MM.1S (cell line): Measurements from ENCODE around the gene SPESP1.

Source experiments
- DNase-seq: peaks from one replicate; pipeline ENCODE4 v3.0.0-alpha.2; 2015
- H2AFZ ChIP-seq: fragments of 300-600 bp; sonication (generic); 2 replicates; pipeline ENCODE4 v1.6.0; 2016; ENCODE audit warnings: antibody characterized with exemption, low read length
- H3F3A ChIP-seq: fragments of 300-600 bp; sonication (generic); 2 replicates; pipeline ENCODE4 v1.6.1; 2016; ENCODE audit warnings: mild to moderate bottlenecking, antibody characterized with exemption, low read length, moderate library complexity, mixed read lengths; ENCODE audit not compliant: insufficient read depth
- H3K27ac ChIP-seq: fragments of 300-600 bp; sonication (generic); 2 replicates; pipeline ENCODE4 v1.5.1; 2016; ENCODE audit warnings: mild to moderate bottlenecking, low read length
- H3K27me3 ChIP-seq: fragments of 300-600 bp; sonication (generic); replicated peaks from 2 replicates; pipeline ENCODE4 v1.6.0; 2016; ENCODE audit warnings: low read length; ENCODE audit not compliant: insufficient read depth
- H3K36me3 ChIP-seq: fragments of 300-600 bp; sonication (generic); replicated peaks from 2 replicates; pipeline ENCODE4 v1.6.1; 2016; ENCODE audit warnings: mild to moderate bottlenecking, low read length, mixed read lengths; ENCODE audit not compliant: insufficient read depth
- H3K4me1 ChIP-seq: fragments of 300-600 bp; sonication (generic); 2 replicates; pipeline ENCODE4 v1.6.1; 2016; ENCODE audit warnings: low read length, mixed read lengths
- H3K4me2 ChIP-seq: fragments of 300-600 bp; sonication (generic); 2 replicates; pipeline ENCODE4 v1.6.0; 2016; ENCODE audit warnings: low read depth, low read length
- H3K4me3 ChIP-seq: fragments of 300-600 bp; sonication (generic); 2 replicates; pipeline ENCODE4 v1.5.1; 2016; ENCODE audit warnings: low read length, mixed read lengths
- H3K79me2 ChIP-seq: fragments of 300-600 bp; sonication (generic); 2 replicates; pipeline ENCODE4 v1.6.1; 2016; ENCODE audit warnings: mixed run types, low read length, mixed read lengths
- H3K9ac ChIP-seq: fragments of 300-600 bp; sonication (generic); 2 replicates; pipeline ENCODE4 v1.6.1; 2016; ENCODE audit warnings: low read length, mixed read lengths
- H3K9me2 ChIP-seq: fragments of 300-600 bp; sonication (generic); replicated peaks from 2 replicates; pipeline ENCODE4 v1.6.1; 2016; ENCODE audit warnings: mild to moderate bottlenecking, low read length, mixed read lengths; ENCODE audit not compliant: insufficient read depth
- H3K9me3 ChIP-seq: fragments of 300-600 bp; sonication (generic); replicated peaks from 2 replicates; pipeline ENCODE4 v1.6.1; 2016; ENCODE audit warnings: mild to moderate bottlenecking, low read length, mixed read lengths; ENCODE audit not compliant: insufficient read depth
- H4K20me1 ChIP-seq: fragments of 300-600 bp; sonication (generic); 2 replicates; pipeline ENCODE4 v1.6.1; 2016; ENCODE audit warnings: mild to moderate bottlenecking, low read length, moderate library complexity, mixed read lengths; ENCODE audit not compliant: insufficient read depth
- CTCF ChIP-seq: fragments of 300-600 bp; sonication (generic); IDR thresholded peaks from 2 replicates; pipeline ENCODE4 v1.5.1; 2016; ENCODE audit warnings: antibody characterized with exemption, low read length, mixed read lengths
- EZH2 ChIP-seq: fragments of 300-600 bp; sonication (generic); optimal IDR thresholded peaks from 2 replicates; pipeline ENCODE3; 2017; ENCODE audit warnings: low read depth, mild to moderate bottlenecking, antibody characterized with exemption, low read length, mixed read lengths
- EZH2phosphoT487 ChIP-seq: fragments of 300-600 bp; sonication (generic); IDR thresholded peaks from 2 replicates; pipeline ENCODE4 v1.6.1; 2018; ENCODE audit warnings: antibody characterized with exemption, low read length

The SPESP1 gene

DNA sequence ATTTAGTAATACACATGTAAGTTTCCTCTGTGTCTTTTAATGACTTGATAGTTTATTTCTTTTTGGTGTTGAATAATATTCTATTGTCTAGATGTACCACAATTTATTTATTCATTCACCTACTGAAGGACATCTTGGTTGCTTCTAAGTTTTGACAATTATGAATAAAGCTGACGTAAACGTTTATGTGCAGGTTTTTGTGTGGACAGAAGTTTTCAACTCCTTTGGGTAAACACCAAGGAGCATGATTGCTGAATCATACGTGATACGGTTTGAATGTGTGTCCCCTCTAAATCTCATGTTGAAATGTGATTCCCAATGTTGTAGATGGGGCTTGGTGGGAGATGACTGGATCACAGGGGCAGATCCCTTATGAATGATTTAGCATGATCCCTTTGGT, 21.5 kb downstream of the SPESP1 start:
- H3K27ac ChIP-seq = no peak overlapping the region
- H3K36me3 ChIP-seq = no peaks in the 10 kb centered on the region
- no peaks in the 10 kb centered on the region for H3K79me2 ChIP-seq
- H3F3A ChIP-seq = no peaks in the 10 kb centered on the region
- no peak overlapping the region for H3K9ac ChIP-seq
- no peaks in the 10 kb centered on the region for H3K9me2 ChIP-seq
- no peak for DNase-seq
- H3K9me3 ChIP-seq = no peaks in the 10 kb centered on the region; the same call in 1 of the 2 replicates
- H3K27me3 ChIP-seq = no peaks in the 10 kb centered on the region; the same call in 1 of the 2 replicates
- H4K20me1 ChIP-seq = no peaks in the 10 kb centered on the region
- no peak for TF ChIP-seq EZH2
- no peak for TF ChIP-seq CTCF
- TF ChIP-seq EZH2phosphoT487 = no peak
- no peaks in the 10 kb centered on the region for H3K4me1 ChIP-seq
- H3K4me2 ChIP-seq = no peak overlapping the region
- no peak overlapping the region for H3K4me3 ChIP-seq
- H2AFZ ChIP-seq = no peak overlapping the region

DNA sequence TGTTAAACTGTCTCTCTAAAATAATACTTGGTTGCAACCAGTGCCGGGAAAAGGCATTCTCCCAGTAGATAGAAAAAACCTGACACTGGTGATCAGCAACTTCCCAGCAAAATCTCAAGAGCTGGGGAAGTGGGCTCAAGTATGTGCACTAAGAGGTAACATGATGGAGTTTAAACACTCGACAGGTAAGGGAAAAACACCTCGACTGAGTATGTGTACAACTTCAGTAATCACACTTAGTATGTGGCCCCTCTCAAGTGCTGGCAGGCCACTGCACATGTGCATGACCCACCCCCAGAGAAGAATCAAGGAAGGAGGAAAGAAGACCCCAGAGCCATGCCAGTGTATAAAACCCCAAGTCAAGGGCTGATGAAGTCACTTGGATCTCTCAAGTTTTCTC, 27.4 kb downstream of the SPESP1 start:
- no peaks in the 10 kb centered on the region; the same call in 1 of the 2 replicates for H3K9me3 ChIP-seq
- H3K9ac ChIP-seq = no peak overlapping the region
- TF ChIP-seq EZH2phosphoT487 (no peak), EZH2 (no peak), CTCF (no peak)
- H3K4me3 ChIP-seq = no peak overlapping the region
- H3K4me1 ChIP-seq = no peaks in the 10 kb centered on the region
- no peaks in the 10 kb centered on the region for H3K79me2 ChIP-seq
- H3F3A ChIP-seq = no peaks in the 10 kb centered on the region
- H3K27ac ChIP-seq = no peak overlapping the region
- no peak overlapping the region for H2AFZ ChIP-seq
- no peak overlapping the region for H3K4me2 ChIP-seq
- no peaks in the 10 kb centered on the region for H4K20me1 ChIP-seq
- H3K36me3 ChIP-seq = no peaks in the 10 kb centered on the region
- no peak for DNase-seq
- H3K9me2 ChIP-seq = no peaks in the 10 kb centered on the region; the same call in 1 of the 2 replicates
- no peaks in the 10 kb centered on the region for H3K27me3 ChIP-seq

DNA sequence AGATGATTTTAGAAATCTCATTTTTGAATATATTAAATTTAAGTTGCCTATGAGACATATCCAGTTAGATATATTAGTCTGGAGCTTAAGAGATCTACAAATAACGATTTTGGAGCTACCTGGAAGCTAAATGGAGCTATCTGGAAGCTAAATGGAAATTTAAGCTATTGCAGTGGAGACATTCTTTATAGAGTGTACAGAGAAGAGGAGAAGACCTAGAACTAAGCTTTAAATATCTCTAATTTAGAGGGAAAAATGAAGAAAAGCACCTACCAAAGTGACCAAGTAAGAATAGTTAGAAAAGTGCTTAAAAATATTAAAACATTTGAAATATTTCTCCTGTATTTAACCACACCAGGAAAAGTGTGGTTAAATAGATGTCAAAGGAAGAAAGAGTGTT, 28.3 kb downstream of the SPESP1 start:
- Histone ChIP-seq H3K9me3 (no peaks in the 10 kb centered on the region; the same call in 1 of the 2 replicates), H3K9ac (no peak overlapping the region), H3F3A (no peaks in the 10 kb centered on the region), H2AFZ (no peak overlapping the region), H3K4me3 (no peak overlapping the region), H3K9me2 (no peaks in the 10 kb centered on the region; the same call in 1 of the 2 replicates), H3K79me2 (no peaks in the 10 kb centered on the region), H3K27me3 (no peaks in the 10 kb centered on the region), H3K27ac (no peak overlapping the region), H3K36me3 (no peaks in the 10 kb centered on the region), H3K4me1 (no peaks in the 10 kb centered on the region), H3K4me2 (no peak overlapping the region), H4K20me1 (no peaks in the 10 kb centered on the region)
- DNase-seq = no peak
- TF ChIP-seq EZH2phosphoT487 (no peak), EZH2 (no peak), CTCF (no peak)
